Gastroesophageal sphincter (tissue), 4 donors: Measurements from ENCODE around the gene PTPRU. TPM values are rescaled to one million over a fixed set of nuclear protein-coding genes. Genes with fewer than 3 reads are reported as not detected.

ENCODE experiments used
- ATAC-seq: fragments of 150-250 bp; one replicate; pipeline ENCODE4 v1.9.1; 2016; ENCODE audit warnings: mild to moderate bottlenecking, moderate library complexity
- H3K27ac ChIP-seq, 4 donors: fragments of 200-600 bp; sonication (generic) in 3 of 4; 1 replicate in 3 of 4; 2 replicates in 1 of 4; pipeline ENCODE4 v1.5.1; 2016 to 2019
- H3K27me3 ChIP-seq: fragments of 200-600 bp; sonication (generic); one replicate; pipeline ENCODE4 v1.5.1; 2019
- H3K36me3 ChIP-seq, 2 donors: fragments of 200-600 bp; sonication (generic); one replicate each; pipeline ENCODE4 v1.5.1; 2019; ENCODE audit warnings: control low read depth in 1 of 2
- H3K4me1 ChIP-seq, 3 donors: fragments of 200-600 bp; sonication (generic); 1 replicate in 2 of 3; 2 replicates in 1 of 3; pipeline ENCODE4 v1.5.1; 2016 to 2019; ENCODE audit warnings: control low read depth in 2 of 3
- H3K4me3 ChIP-seq, 2 donors: fragments of 200-600 bp; sonication (generic); one replicate each; pipeline ENCODE4 v1.5.1; 2019; ENCODE audit warnings: mild to moderate bottlenecking in 1 of 2, moderate library complexity in 1 of 2
- H3K9me3 ChIP-seq, 3 donors: fragments of 200-600 bp; sonication (generic); one replicate each; pipeline ENCODE4 v1.5.1; 2017 to 2019; ENCODE audit warnings: control low read depth in 2 of 3
- CTCF ChIP-seq, 4 experiments: fragments of 200-600 bp in 2 of 4; fragments of 450-650 bp in 2 of 4; sonication (generic) in 1 of 4; IDR thresholded peaks; one replicate each; pipeline ENCODE4 v1.5.1; 2017 to 2019; ENCODE audit warnings: antibody characterized with exemption in 4 of 4, mild to moderate bottlenecking in 2 of 4, moderate library complexity in 2 of 4
- EP300 ChIP-seq: sonication (generic); formaldehyde crosslinking; IDR thresholded peaks from one replicate; pipeline ENCODE4 v1.6.1; 2017; ENCODE audit warnings: antibody characterized with exemption, mild to moderate bottlenecking
- POLR2A ChIP-seq, 2 donors: fragments of 450-650 bp; IDR thresholded peaks; one replicate each; pipeline ENCODE4 v1.6.1; 2017; ENCODE audit warnings: antibody characterized with exemption in 2 of 2, mild to moderate bottlenecking in 2 of 2, moderate library complexity in 1 of 2
- POLR2AphosphoS5 ChIP-seq: sonication (generic); formaldehyde crosslinking; IDR thresholded peaks from one replicate; pipeline ENCODE4 v1.6.1; 2017; ENCODE audit warnings: antibody characterized with exemption
- WGBS, 2 donors: methylation state at CpG; one replicate each; pipeline ENCODE4 v1.1.5; 2018; ENCODE audit warnings: low coverage in 1 of 2; 5-methylcytosine and 5-hydroxymethylcytosine counted together
- total RNA-seq, 4 donors: library from RNA; depleted of rRNA; stranded (reverse); fragments of >200 nt; gene quantifications; one replicate each; pipeline ENCODE4 v1.1.0, GENCODE V29; 2016

The PTPRU gene
- total RNA-seq, 4 donors from 2014 or later = 11.1 to 30.5 (median 23.7) TPM

DNA sequence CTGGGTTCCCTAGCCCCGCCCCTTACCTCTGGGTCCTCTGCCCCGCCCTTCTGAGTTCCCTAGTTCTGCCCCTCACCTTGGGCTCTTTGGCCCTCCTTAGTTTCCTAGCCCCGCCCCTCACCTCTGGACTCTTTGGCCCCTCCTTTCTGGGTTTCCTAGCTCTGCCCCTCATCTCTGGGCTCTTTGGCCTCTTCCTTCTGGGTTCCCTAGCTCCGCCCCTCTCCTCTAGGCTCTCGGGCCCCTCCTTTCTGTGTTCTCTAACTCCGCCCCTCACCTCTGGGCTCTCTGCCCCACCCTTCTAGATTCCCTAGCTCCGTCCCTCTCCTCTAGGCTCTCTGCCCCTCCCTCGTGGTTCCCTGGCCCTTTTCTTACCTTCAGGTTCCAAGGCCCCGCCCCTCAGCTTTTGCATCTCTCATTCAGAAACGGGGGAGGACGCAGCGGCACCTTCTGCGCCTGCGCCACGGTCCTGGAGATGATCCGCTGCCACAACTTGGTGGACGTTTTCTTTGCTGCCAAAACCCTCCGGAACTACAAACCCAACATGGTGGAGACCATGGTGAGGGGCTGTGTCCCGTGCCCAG lies 88.5 kb downstream of the PTPRU start:
- Histone ChIP-seq H3K27me3 (peaks cover 5% of the 10 kb centered on the region), H3K27ac (no peak overlapping the region), H3K9me3 (no peaks in the 10 kb centered on the region), H3K4me3 (no peak overlapping the region), H3K4me1 (no peaks in the 10 kb centered on the region), H3K36me3 (peaks cover 0 to 40% of the 10 kb centered on the region in 2 donors)
- TF ChIP-seq EP300 (no peak), CTCF (IDR thresholded peaks at IDR 0.05) (no peak), POLR2AphosphoS5 (no peak), POLR2A (IDR thresholded peaks at IDR 0.05) (no peak)
- ATAC-seq = no peak
- 49 to 51% methylated on average over 6 to 17 of the region's 19 CpGs for WGBS, 2 donors

- no peak overlapping the region for H3K27ac ChIP-seq
- ATAC-seq = no peak
- H3K27me3 ChIP-seq = peaks cover 5% of the 10 kb centered on the region
- peaks cover 0 to 32% of the 10 kb centered on the region in 2 donors for H3K36me3 ChIP-seq
- H3K4me1 ChIP-seq = no peaks in the 10 kb centered on the region
- no peaks in the 10 kb centered on the region for H3K9me3 ChIP-seq
- WGBS, 2 donors = no CpG with 5 or more reads among the region's 4 CpGs
- H3K4me3 ChIP-seq = no peak overlapping the region
- TF ChIP-seq CTCF (IDR thresholded peaks at IDR 0.05) = no peak
- no peak for TF ChIP-seq POLR2A (IDR thresholded peaks at IDR 0.05)
- no peak for TF ChIP-seq EP300
- no peak for TF ChIP-seq POLR2AphosphoS5
These were observed 89.4 kb downstream of the PTPRU start for GRCh38 chr1:29325675-29326074.

- H3K4me1 ChIP-seq = no peaks in the 10 kb centered on the region
- H3K27me3 ChIP-seq = peaks cover 5% of the 10 kb centered on the region
- H3K9me3 ChIP-seq = no peaks in the 10 kb centered on the region
- no peak for ATAC-seq
- no peak overlapping the region for H3K4me3 ChIP-seq
- peaks cover 0 to 30% of the 10 kb centered on the region in 2 donors for H3K36me3 ChIP-seq
- no CpG with 5 or more reads among the region's 2 CpGs for WGBS, 2 donors
- H3K27ac ChIP-seq = no peak overlapping the region
- TF ChIP-seq EP300 (no peak), POLR2A (IDR thresholded peaks at IDR 0.05) (no peak), POLR2AphosphoS5 (no peak), CTCF (IDR thresholded peaks at IDR 0.05) (no peak)
These were observed 89.8 kb downstream of the PTPRU start for GRCh38 chr1:29326123-29326522.

DNA sequence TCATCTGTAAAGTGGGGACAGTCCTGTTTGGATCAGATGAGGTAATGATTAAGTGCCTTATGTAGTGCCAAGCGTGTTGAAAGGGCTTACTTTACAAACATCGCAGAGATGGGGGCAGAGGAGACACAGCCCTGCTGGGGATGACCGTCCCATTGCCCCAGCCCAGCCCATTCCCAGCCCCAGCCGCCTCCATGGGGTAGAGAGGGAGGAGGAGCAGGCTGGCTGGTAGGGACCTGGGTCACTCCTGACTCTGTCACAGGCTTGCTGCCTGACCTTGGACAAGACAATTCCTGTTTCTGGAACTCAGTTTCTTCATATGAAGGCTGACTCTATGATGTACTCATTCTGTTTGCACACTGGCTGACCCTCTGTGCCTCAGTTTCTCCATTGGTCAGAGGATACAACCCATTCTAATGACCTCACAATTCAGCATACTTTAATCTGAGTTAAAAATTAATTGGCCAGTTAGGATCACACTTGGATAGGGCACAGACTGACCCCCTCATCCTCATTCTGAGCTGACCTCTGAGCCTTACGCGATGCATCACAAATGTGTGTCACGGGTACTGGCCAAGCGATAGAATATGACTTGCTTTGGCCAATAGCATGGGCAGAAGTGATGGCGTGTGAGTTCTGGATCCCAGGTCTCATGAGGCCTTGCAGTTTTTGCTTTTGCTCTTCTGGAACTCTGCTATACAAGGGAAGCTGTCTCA lies 91.1 kb downstream of the PTPRU start:
- no peak overlapping the region for H3K27ac ChIP-seq
- WGBS, 2 donors = 87 to 100% methylated on average over 5 of the region's 9 CpGs
- no peak for ATAC-seq
- H3K4me3 ChIP-seq = no peak overlapping the region
- TF ChIP-seq EP300 (no peak), POLR2AphosphoS5 (no peak), POLR2A (IDR thresholded peaks at IDR 0.05) (no peak)
- H3K27me3 ChIP-seq = peaks cover 12% of the 10 kb centered on the region
- no peaks in the 10 kb centered on the region for H3K4me1 ChIP-seq
- peaks cover 0 to 30% of the 10 kb centered on the region in 2 donors for H3K36me3 ChIP-seq
- H3K9me3 ChIP-seq = no peaks in the 10 kb centered on the region

GRCh38 chr1:29329022-29329775 lies 92.9 kb downstream of the PTPRU start:
- no peak overlapping the region for H3K4me3 ChIP-seq
- no peaks in the 10 kb centered on the region for H3K9me3 ChIP-seq
- peaks cover 15% of the 10 kb centered on the region for H3K27me3 ChIP-seq
- 83 to 96% methylated on average over 2 to 4 of the region's 9 CpGs for WGBS, 2 donors
- ATAC-seq = no peak
- H3K4me1 ChIP-seq = no peaks in the 10 kb centered on the region
- H3K27ac ChIP-seq = no peak overlapping the region
- peaks cover 0 to 19% of the 10 kb centered on the region in 2 donors for H3K36me3 ChIP-seq
- TF ChIP-seq POLR2AphosphoS5 (no peak), EP300 (no peak), POLR2A (IDR thresholded peaks at IDR 0.05) (no peak), CTCF (IDR thresholded peaks at IDR 0.05) (no peak)
